Fibroblast of skin of right biceps (primary cell): ENCODE measurements around the gene RPTOR.
A peak's percentile ranks its signal among the peaks of the same experiment; 100 is the strongest.

Experiments
- DNase-seq: peaks from one replicate; pipeline ENCODE4 v3.0.0-alpha.2; 2013

RPTOR gene

DNA sequence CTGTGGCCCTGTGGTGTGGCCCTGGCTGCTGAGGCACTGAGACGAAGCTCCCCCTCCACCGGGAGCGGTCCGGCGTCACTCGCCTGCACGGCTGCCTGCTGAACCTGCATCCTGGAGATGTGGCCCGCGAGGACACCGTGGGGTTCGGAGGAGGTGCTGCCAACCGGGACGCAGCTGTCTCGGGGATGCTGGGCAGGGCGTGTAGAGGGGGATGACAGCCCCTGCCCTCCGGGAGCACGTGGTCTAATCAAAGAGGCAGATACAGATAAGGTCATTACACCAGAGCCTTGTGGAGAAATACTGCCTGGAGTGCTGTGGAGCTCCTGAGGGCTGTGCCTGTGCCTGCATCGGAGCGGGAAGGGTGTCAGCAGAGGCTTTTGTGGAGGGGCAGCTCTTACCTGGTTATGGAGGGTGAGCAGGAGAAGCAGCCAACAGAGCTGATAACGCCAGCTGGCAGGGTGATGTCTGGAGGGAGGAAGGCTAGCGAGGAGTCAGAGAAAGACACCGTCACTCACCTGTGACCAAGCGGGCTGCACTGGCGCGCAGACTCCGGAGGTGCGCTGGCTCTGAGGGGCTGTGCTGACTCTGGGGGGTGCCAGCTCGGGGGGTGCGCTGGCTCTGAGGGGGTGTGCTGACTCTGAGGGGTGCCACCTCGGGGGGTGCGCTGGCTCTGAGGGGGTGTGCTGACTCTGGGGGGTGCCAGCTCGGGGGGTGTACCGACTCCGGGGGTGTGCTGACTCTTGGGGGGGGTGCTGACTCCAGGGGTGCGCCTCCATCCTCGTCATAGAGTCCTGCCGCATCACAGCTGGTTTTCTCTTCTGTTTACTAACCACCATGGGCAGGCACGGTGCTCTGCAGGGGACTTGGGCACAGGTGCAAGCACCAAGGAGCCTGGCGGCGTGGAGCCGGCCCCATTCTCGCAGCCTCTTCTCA lies 342.3 kb downstream of the RPTOR start:
- DNase-seq, result no peak

DNA sequence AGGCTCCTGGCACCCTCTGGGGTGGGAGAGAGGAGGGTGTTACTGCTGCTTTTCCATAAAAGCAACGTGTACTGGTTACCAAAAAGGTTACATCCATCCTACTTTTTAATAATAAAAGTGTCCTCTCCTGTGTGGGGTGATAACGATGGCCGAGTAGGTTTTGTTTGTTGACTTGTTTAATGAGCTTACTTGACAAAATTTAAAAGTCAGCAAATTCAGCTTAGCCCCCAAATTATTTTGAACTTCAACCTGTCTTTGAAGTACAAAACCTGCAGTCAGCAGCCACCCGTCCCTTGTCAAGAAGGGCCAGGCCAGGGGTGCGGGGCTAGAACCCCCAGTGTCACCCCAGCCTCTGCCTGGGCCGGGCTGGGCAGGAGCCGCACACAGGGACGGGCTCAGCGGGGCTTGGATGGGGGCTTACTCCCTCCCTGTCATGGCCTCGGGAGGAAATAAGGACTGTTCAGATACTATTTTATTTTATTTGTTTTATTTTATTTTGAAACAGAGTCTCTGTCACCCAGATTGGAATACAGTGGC lies 343.1 kb downstream of the RPTOR start:
- DNase-seq, result no peak

DNA sequence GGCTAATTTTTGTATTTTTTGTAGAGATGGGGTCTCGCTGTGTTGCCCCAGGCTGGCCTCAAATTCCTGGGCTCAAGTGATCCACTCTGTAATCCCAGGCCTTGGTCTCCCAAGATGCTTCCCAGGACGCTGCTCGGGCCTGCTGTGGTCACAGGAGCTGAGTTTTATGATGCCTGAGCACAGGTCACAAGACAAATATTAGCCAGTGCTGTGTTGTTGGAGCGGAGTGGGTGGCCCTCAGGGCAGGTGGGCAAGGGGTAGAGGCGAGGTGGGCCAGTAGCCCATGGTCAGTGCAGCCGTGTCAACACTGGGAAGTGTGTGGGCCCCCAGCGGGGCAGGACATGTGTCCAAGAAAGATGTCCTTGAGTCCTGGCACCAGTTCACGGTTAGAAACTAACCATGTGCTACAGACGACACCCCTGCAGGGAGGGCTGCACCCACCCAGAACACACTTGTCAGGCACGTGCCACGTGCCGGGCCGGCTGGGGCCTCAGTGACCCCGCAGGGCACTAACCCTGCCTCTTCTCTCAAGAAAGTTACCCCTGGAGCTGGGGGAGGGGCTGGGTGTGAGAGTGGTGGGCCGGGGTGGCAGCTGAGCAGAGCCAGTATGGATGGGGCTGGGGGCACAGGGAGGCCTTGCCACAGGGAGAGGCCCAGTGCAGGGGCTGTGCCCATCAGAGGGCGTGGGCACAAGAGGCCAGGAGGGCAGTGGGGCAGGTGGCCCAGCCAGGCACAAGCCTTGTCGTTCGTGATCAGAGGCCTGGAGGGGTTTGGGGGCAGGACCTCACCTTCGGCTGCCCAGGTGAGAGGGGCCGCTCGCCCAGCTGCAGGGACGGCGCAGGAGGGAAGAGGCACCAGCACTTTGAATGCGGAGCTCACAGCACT lies 343.9 kb downstream of the RPTOR start:
- no peak for DNase-seq

GRCh38 chr17:80889231-80890195 lies 344.9 kb downstream of the RPTOR start:
- no peak for DNase-seq

- no peak for DNase-seq
These were observed 345.7 kb downstream of the RPTOR start for GRCh38 chr17:80890196-80890920.

DNA sequence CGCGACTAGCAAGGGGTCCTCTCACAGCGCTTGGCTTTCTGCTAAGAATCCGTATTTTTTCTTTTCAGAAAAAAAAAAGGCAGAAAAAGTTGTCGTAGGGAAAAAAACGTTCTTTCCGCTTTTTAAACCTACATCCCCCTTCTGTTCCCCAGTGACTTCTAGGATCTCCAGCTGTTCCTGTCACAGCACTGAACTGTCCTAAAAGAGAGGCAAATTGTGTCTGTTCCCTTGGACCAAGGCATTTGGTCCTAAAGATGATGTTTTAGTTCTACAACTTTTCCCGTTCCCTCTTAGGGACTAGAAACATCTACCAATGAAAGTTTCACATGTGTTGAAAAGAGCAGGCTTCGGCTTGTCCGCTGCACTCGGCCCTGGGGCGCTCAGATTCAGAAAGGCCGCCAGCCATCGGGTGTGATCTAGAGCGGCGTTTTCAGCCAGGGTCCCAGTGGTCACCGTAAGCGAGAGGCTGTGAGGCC lies 346.3 kb downstream of the RPTOR start:
- no peak for DNase-seq

- DNase-seq, result peak; percentile 99
These were observed 346.9 kb downstream of the RPTOR start for GRCh38 chr17:80891397-80892018.

DNA sequence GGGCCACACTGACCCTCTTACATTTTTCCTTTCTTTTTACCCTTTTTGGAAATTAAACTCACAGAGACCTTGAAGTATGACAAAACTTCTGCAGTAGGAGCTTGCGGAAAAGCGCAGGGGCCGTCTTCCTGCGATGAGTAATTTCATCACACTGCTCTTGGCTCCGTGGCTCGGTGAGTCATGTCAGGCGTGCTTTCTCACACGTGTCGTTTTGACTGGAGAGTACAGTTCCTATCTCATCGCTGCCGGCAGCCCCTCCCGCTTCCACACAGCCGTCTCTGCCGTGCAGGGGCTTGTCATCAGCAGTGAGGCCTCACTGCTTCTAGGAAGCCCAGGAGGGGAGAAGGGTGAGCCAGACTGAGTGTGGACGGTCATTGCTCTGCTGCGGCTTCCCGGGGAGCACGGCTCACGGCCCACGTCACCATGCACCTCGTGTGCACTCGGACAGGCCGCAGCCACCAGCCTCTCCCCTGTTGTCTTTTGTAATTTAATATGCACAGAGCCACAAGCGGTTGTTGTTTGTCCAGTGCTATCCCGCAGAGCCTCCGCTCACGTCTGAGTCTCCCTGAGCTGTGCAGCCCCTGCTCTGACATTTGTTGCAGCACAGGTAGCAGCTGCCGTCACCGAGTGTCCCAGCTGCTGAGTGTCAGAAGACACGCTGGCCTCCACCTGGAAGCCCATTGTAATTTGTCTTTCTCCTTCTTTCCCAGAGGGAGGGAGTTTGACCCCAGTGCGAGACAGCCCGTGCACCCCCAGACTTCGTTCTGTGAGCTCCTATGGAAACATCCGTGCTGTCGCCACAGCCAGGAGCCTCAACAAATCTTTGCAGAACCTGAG lies 347.6 kb downstream of the RPTOR start:
- DNase-seq, result peak; percentile 99

- DNase-seq, result peak; percentile 68
These were observed 348.4 kb downstream of the RPTOR start for GRCh38 chr17:80892900-80893603.

- DNase-seq, result no peak
These were observed 349.2 kb downstream of the RPTOR start for GRCh38 chr17:80893604-80894438.

- no peak for DNase-seq
These were observed 349.7 kb downstream of the RPTOR start for GRCh38 chr17:80894439-80894721.

GRCh38 chr17:80894726-80895125 lies 350.1 kb downstream of the RPTOR start:
- DNase-seq, result no peak

- DNase-seq, result no peak
These were observed 350.7 kb downstream of the RPTOR start for GRCh38 chr17:80895366-80895765.

- no peak for DNase-seq
These were observed 354.1 kb downstream of the RPTOR start for GRCh38 chr17:80898716-80899115.

- peak; percentile 28 for DNase-seq
These were observed 355.0 kb downstream of the RPTOR start for GRCh38 chr17:80899402-80900268.

- no peak for DNase-seq
These were observed 356.7 kb downstream of the RPTOR start for GRCh38 chr17:80901319-80901718.

DNA sequence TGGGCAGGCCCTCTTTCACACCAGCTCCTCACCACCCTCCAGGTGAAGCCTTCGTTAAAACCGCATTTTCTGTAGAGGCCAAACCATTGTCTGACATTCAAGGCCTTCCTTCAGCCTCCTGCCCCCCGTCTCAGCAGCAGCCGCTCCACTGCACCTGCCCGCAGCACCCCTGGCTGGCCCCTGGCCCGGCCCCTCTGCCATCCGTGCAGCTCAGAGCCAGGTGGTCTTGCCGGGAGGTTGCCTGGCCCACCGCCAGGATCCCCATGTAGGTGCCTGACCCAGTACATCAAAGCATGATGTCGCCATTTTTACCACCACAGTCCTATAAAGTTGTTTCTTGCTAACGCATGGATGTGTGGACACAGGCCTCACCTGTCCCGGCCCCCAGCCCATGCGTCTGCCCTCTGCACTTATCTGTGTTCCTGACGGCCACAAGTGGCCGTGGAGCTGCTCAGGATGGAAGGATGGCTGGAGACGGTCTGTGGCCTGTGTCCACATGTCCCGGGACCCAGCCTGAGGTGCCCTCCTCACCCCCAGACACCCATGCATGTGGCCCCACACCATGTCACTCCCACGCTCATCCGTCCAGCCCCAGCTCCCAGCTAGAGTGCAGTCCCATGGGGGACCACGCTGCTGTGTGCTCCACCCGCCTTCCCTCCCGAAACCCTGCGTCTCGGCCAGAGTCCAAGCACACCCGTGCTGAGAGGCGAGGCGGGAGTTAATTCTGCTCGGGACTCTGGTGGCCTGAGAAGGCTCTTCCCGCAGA lies 357.7 kb downstream of the RPTOR start:
- no peak for DNase-seq
